ENCODE measurements around the gene STRA6.

STRA6 gene

DNA sequence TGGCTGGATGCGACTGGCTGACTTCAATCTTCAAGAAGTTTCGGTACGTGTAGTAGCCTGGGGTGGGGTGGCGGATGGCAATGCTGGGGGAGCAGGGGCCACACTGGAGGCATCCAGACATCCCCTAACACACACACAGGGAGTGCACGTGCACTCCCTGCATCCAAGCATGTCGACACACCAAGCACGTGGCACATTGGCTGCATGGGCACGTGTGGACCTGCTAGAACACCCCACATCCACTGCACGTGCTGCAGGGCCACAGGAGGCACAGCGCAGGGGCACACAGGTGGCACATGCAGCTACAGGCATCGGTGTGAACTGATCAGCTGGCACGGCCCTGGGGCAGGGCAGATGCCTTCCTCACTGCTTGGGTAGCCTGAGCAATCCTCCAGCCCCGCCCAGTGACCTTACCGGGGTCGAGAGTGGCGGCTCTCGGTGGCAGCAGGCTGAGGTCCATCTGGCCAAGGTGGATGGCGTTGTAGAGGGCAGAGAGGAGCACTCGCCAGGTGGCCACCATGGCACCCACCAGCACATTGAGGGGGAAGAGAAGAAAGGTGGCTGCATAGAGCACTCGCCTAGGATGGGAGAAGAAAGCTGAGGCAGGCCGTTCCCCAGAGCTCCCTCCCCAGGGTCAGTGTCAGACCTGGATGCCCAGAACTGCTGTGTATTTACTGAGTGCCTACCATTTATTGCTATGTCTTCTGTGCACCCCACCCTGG, 21.5 kb downstream of the STRA6 start:
- H3K36me3 ChIP-seq (ENCODE audit: control insufficient read depth, insufficient read depth, low read length) = no peaks in the 10 kb centered on the region
- DNase-seq = no peak
- no peak overlapping the region for H3K27ac ChIP-seq (ENCODE audit: insufficient read depth, low read length, poor library complexity, severe bottlenecking)
- H3K4me1 ChIP-seq (ENCODE audit: control insufficient read depth, insufficient read depth, low read length, poor library complexity, severe bottlenecking) = no peaks in the 10 kb centered on the region
- H3K9me3 ChIP-seq (ENCODE audit: control insufficient read depth, low read length) = no peaks in the 10 kb centered on the region
- no peaks in the 10 kb centered on the region for H3K27me3 ChIP-seq (replicated peaks; ENCODE audit: control insufficient read depth, insufficient read depth, low read length, poor library complexity, severe bottlenecking)
- no peak overlapping the region for H3K4me3 ChIP-seq (ENCODE audit: insufficient read depth, low read depth, low read length, poor library complexity, severe bottlenecking)

DNA sequence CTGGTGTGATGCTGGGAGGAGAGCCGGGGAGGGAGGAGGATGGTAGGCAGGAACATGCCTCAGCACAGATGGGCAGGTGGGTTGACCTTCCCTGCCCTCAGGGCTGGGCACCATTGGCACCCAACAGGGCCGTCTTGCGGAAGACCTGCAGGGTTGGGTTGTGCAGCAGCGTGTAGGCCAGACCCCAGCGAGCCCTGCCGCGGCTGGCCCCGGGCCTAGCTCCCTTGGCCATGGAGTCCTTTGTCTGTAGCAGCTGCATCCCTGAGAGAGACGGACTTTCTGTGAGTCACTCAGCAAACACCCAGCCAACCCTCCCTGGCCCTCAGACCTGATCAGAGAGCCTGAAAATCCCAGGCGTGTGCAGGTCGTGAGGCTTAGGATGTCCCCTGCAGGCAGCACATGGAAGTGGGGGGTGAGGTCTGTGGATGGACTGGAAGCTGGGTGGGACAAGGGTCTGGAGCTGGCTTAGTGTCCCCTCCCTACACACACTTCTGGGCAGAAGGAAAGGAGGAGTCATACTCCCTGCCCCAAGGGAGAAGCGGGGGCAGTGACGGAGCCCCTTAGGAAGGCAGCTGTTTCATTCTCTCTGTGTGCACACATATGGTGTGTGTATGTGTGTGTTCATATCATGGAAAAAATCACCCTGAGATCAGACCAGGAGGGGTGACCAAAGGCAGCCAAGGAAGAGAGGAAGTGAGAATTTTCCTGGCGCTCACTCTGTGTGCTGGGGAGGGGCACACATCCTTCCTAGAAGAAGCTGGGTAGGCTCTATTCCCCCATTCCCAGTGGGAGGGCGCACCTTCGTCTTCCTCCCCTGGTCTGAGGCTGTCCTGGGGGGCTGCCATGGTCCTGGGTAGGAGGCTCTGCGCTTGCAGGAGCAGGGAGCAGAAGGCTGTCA, 22.4 kb downstream of the STRA6 start:
- Histone ChIP-seq H3K4me1 (ENCODE audit: control insufficient read depth, insufficient read depth, low read length, poor library complexity, severe bottlenecking) (no peaks in the 10 kb centered on the region), H3K27ac (ENCODE audit: insufficient read depth, low read length, poor library complexity, severe bottlenecking) (no peak overlapping the region), H3K4me3 (ENCODE audit: insufficient read depth, low read depth, low read length, poor library complexity, severe bottlenecking) (no peak overlapping the region), H3K36me3 (ENCODE audit: control insufficient read depth, insufficient read depth, low read length) (no peaks in the 10 kb centered on the region), H3K27me3 (replicated peaks; ENCODE audit: control insufficient read depth, insufficient read depth, low read length, poor library complexity, severe bottlenecking) (no peaks in the 10 kb centered on the region), H3K9me3 (ENCODE audit: control insufficient read depth, low read length) (no peaks in the 10 kb centered on the region)
- no peak for DNase-seq

DNA sequence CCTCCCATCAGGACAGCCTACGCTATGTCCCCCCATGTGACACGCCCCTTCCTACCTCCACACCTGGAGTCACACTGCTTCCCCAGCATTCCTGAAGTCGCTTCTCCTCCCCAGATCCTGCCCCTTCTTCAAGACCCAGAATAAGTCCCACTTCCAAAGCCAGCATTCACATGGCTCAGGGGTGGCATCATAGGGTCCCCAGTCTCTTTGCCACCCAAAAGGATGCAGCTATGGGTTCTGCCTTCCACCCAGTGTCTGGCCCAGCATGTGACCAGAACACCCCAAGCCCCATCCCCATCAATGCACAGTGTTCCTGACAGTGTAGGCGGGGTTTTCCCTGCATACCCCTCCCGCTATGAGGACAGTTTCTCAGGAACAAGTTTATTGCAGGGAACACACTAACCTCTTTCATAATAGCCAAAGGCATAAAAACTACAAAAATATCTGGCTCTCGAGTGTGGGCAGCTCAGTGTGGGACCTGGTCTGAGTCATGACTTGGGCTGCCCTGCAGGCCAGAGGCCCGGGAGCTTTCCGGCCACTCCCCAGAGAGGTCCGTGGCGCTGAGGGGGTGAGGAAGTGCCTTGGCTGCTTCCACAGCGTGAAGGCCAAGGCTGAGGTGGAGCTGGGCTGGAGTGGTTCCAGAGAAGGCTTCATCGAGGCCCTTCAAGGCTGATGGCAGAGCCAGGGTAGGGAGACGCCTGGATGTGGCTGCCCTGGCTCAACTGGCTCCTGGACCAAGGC, 23.3 kb downstream of the STRA6 start:
- H3K4me1 ChIP-seq (ENCODE audit: control insufficient read depth, insufficient read depth, low read length, poor library complexity, severe bottlenecking) = no peaks in the 10 kb centered on the region
- no peaks in the 10 kb centered on the region for H3K36me3 ChIP-seq (ENCODE audit: control insufficient read depth, insufficient read depth, low read length)
- no peak overlapping the region for H3K4me3 ChIP-seq (ENCODE audit: insufficient read depth, low read depth, low read length, poor library complexity, severe bottlenecking)
- DNase-seq = no peak
- H3K27me3 ChIP-seq (replicated peaks; ENCODE audit: control insufficient read depth, insufficient read depth, low read length, poor library complexity, severe bottlenecking) = no peaks in the 10 kb centered on the region
- no peaks in the 10 kb centered on the region for H3K9me3 ChIP-seq (ENCODE audit: control insufficient read depth, low read length)
- H3K27ac ChIP-seq (ENCODE audit: insufficient read depth, low read length, poor library complexity, severe bottlenecking) = no peak overlapping the region

DNA sequence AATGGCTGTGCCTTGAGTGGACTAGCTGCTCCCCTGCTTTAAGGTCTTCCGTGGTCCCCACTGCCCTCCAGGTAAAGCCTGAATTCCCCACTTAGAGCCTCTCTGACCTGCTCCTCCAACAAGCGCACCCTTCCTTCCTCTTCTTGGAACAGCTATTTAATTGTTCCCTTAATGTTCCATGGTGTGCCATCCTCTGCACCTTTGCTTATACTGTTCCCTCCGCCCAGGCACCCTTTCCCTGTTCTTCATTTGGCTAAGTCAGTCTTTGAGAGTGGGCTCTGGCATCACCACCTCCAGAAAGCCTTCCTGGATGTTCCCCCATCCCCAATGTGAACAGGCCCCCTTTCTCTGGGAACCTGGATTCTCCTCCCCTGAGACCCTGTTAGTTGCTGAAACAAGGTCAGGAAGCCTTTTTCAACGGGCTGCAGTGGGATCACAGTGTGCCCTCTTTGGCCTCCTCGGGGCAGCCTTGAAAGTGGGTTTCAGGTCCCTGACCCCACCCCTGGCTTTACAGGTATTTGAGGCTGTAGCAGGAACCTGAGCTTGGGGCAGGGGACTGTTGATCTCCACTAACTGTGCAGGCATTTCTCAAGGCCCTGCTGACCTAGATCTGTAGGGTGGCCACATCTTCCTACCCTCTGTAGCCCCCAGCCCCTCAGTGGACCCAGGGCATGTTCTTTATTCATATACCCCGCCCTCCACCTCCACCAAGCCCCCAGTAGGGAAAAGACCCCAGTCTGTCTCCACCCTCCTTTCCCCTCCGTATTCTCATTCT, 24.1 kb downstream of the STRA6 start:
- no peak overlapping the region for H3K4me3 ChIP-seq (ENCODE audit: insufficient read depth, low read depth, low read length, poor library complexity, severe bottlenecking)
- DNase-seq = no peak
- no peaks in the 10 kb centered on the region for H3K4me1 ChIP-seq (ENCODE audit: control insufficient read depth, insufficient read depth, low read length, poor library complexity, severe bottlenecking)
- no peaks in the 10 kb centered on the region for H3K36me3 ChIP-seq (ENCODE audit: control insufficient read depth, insufficient read depth, low read length)
- no peaks in the 10 kb centered on the region for H3K9me3 ChIP-seq (ENCODE audit: control insufficient read depth, low read length)
- no peaks in the 10 kb centered on the region for H3K27me3 ChIP-seq (replicated peaks; ENCODE audit: control insufficient read depth, insufficient read depth, low read length, poor library complexity, severe bottlenecking)
- H3K27ac ChIP-seq (ENCODE audit: insufficient read depth, low read length, poor library complexity, severe bottlenecking) = no peak overlapping the region

DNA sequence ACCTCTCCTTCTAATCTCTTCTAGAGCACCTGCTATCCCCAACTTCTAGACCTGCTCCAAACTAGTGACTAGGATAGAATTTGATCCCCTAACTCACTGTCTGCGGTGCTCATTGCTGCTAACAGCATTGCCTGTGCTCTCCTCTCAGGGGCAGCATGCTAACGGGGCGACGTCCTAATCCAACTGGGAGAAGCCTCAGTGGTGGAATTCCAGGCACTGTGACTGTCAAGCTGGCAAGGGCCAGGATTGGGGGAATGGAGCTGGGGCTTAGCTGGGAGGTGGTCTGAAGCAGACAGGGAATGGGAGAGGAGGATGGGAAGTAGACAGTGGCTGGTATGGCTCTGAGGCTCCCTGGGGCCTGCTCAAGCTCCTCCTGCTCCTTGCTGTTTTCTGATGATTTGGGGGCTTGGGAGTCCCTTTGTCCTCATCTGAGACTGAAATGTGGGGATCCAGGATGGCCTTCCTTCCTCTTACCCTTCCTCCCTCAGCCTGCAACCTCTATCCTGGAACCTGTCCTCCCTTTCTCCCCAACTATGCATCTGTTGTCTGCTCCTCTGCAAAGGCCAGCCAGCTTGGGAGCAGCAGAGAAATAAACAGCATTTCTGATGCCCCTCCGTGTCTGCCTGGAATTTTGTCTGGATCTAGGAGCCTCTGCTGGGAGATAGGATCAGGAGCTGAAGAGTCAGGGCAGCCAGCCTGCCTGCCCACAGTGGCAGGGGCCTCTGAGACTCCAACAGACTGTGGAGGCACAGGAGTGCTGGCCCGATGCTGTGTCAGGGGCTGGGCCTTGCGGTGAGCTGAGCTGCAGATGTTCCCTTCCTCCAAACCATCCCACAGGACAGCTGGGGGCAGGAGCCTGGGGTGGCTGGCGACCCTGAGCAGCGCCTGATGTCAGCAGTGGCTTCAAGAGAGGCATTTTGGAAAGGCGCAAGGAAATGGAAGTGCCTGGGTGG, 26.0 kb downstream of the STRA6 start:
- no peaks in the 10 kb centered on the region for H3K4me1 ChIP-seq (ENCODE audit: control insufficient read depth, insufficient read depth, low read length, poor library complexity, severe bottlenecking)

DNA sequence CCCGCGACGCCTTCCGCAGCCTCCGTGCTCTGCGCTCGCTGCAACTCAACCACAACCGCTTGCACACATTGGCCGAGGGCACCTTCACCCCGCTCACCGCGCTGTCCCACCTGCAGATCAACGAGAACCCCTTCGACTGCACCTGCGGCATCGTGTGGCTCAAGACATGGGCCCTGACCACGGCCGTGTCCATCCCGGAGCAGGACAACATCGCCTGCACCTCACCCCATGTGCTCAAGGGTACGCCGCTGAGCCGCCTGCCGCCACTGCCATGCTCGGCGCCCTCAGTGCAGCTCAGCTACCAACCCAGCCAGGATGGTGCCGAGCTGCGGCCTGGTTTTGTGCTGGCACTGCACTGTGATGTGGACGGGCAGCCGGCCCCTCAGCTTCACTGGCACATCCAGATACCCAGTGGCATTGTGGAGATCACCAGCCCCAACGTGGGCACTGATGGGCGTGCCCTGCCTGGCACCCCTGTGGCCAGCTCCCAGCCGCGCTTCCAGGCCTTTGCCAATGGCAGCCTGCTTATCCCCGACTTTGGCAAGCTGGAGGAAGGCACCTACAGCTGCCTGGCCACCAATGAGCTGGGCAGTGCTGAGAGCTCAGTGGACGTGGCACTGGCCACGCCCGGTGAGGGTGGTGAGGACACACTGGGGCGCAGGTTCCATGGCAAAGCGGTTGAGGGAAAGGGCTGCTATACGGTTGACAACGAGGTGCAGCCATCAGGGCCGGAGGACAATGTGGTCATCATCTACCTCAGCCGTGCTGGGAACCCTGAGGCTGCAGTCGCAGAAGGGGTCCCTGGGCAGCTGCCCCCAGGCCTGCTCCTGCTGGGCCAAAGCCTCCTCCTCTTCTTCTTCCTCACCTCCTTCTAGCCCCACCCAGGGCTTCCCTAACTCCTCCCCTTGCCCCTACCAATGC, 27.1 kb downstream of the STRA6 start:
- no peak overlapping the region for H3K4me3 ChIP-seq (ENCODE audit: insufficient read depth, low read depth, low read length, poor library complexity, severe bottlenecking)
- no peak for DNase-seq
- H3K4me1 ChIP-seq (ENCODE audit: control insufficient read depth, insufficient read depth, low read length, poor library complexity, severe bottlenecking) = no peaks in the 10 kb centered on the region

More for the DNA sequence above, 26.0 kb downstream of the STRA6 start:
- H3K36me3 ChIP-seq (ENCODE audit: control insufficient read depth, insufficient read depth, low read length) = no peaks in the 10 kb centered on the region
- H3K9me3 ChIP-seq (ENCODE audit: control insufficient read depth, low read length) = no peaks in the 10 kb centered on the region
- no peak overlapping the region for H3K4me3 ChIP-seq (ENCODE audit: insufficient read depth, low read depth, low read length, poor library complexity, severe bottlenecking)
- H3K27me3 ChIP-seq (replicated peaks; ENCODE audit: control insufficient read depth, insufficient read depth, low read length, poor library complexity, severe bottlenecking) = no peaks in the 10 kb centered on the region
- no peak overlapping the region for H3K27ac ChIP-seq (ENCODE audit: insufficient read depth, low read length, poor library complexity, severe bottlenecking)
- no peak for DNase-seq

DNA sequence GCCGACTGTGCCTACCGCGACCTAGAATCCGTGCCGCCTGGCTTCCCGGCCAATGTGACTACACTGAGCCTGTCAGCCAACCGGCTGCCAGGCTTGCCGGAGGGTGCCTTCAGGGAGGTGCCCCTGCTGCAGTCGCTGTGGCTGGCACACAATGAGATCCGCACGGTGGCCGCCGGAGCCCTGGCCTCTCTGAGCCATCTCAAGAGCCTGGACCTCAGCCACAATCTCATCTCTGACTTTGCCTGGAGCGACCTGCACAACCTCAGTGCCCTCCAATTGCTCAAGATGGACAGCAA, 27.7 kb downstream of the STRA6 start:
- Histone ChIP-seq H3K4me3 (ENCODE audit: insufficient read depth, low read depth, low read length, poor library complexity, severe bottlenecking) (no peak overlapping the region), H3K4me1 (ENCODE audit: control insufficient read depth, insufficient read depth, low read length, poor library complexity, severe bottlenecking) (no peaks in the 10 kb centered on the region)
- no peak for DNase-seq

More for the DNA sequence above, 27.1 kb downstream of the STRA6 start:
- no peaks in the 10 kb centered on the region for H3K9me3 ChIP-seq (ENCODE audit: control insufficient read depth, low read length)
- H3K27ac ChIP-seq (ENCODE audit: insufficient read depth, low read length, poor library complexity, severe bottlenecking) = no peak overlapping the region
- H3K36me3 ChIP-seq (ENCODE audit: control insufficient read depth, insufficient read depth, low read length) = no peaks in the 10 kb centered on the region
- no peaks in the 10 kb centered on the region for H3K27me3 ChIP-seq (replicated peaks; ENCODE audit: control insufficient read depth, insufficient read depth, low read length, poor library complexity, severe bottlenecking)

DNA sequence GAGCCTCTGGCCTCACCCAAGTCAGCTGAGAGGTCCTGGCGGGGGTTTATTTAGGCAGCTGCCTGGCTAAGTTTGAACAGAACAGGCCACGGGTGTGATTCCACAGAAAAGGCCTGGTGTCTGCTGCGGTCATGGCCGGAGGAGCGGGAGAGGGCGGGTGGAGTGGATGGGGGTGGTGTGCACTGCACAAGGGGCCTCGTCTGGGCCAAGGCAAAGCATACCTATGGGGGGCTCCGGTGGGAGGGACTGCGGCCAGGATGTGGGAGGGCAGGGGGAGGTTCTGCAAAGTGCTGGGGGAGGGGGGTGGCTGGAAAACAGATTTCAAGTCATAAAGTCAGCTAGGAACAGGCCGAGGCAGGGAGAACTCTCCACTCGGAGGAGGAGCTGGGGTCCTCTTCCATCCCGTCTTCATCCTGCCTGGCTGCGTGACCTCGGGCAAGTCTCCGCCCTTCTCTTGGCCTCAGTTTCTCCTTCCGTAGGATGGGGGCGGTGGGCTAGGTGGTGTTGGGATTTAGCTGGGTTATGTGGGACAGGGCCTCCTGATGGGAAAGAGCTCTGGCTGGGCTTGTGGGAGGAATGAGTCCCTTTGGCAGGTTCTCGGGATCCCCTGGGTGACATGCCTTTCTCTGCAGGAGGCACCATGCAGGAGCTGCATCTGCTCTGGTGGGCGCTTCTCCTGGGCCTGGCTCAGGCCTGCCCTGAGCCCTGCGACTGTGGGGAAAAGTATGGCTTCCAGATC, 28.2 kb downstream of the STRA6 start:
- Histone ChIP-seq H3K27ac (ENCODE audit: insufficient read depth, low read length, poor library complexity, severe bottlenecking) (no peak overlapping the region), H3K27me3 (replicated peaks; ENCODE audit: control insufficient read depth, insufficient read depth, low read length, poor library complexity, severe bottlenecking) (no peaks in the 10 kb centered on the region), H3K36me3 (ENCODE audit: control insufficient read depth, insufficient read depth, low read length) (no peaks in the 10 kb centered on the region), H3K9me3 (ENCODE audit: control insufficient read depth, low read length) (no peaks in the 10 kb centered on the region), H3K4me1 (ENCODE audit: control insufficient read depth, insufficient read depth, low read length, poor library complexity, severe bottlenecking) (no peaks in the 10 kb centered on the region), H3K4me3 (ENCODE audit: insufficient read depth, low read depth, low read length, poor library complexity, severe bottlenecking) (no peak overlapping the region)
- no peak for DNase-seq

More for the DNA sequence above, 27.7 kb downstream of the STRA6 start:
- Histone ChIP-seq H3K36me3 (ENCODE audit: control insufficient read depth, insufficient read depth, low read length) (no peaks in the 10 kb centered on the region), H3K9me3 (ENCODE audit: control insufficient read depth, low read length) (no peaks in the 10 kb centered on the region), H3K27me3 (replicated peaks; ENCODE audit: control insufficient read depth, insufficient read depth, low read length, poor library complexity, severe bottlenecking) (no peaks in the 10 kb centered on the region), H3K27ac (ENCODE audit: insufficient read depth, low read length, poor library complexity, severe bottlenecking) (no peak overlapping the region)

All from effector memory CD4-positive, alpha-beta T cell (primary cell).